GM13976 (cell line): Measurements from ENCODE around the gene MLXIPL.
"Not testable (repeated sequence)": the region's sequence is repeated elsewhere in the genome, so short reads cannot be mapped to it uniquely, and the experiment has no call there.

Experiments used
- DNase-seq: peaks from one replicate; pipeline ENCODE4 v3.0.0; 2012; ENCODE audit warnings: low spot score
- in situ Hi-C: fragments of 300-500 bp; cut with MboI; formaldehyde crosslinking; loops from one replicate; pipeline ENCODE4 v1.12.0; 2022; ENCODE audit warnings: low sequenced_read_pairs, mixed read lengths, inconsistent platforms; ENCODE audit not compliant: unreplicated experiment
- TF ChIP-seq, protein P1 (sequence below): IDR thresholded peaks from 2 replicates; pipeline ENCODE4 v1.5.1; 2012; ENCODE audit warnings: borderline replicate concordance, mild to moderate bottlenecking; ENCODE audit not compliant: insufficient read depth; ENCODE audit errors: extremely low read depth, missing control alignments, control extremely low read depth

The MLXIPL gene

DNA sequence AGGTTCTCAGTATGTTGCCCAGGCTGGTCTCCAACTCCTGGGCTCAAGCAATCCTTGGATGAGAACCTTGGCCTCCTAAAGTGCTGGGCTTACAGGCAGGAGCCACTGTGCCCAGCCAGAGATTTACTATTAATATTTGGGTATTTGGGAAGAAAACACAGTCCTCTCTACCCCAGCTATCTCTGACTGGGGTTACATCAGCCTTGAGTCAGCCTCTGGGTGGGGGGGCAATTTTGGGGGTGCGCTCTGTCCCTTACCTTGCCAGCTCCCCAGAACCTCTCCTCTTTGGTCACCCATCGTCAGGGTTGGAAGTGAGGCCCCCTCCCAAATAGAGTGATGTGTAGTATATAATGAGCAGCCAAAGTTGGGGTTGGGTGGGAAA lies 1.8 kb downstream of the MLXIPL start:
- TF ChIP-seq, protein P1, sequence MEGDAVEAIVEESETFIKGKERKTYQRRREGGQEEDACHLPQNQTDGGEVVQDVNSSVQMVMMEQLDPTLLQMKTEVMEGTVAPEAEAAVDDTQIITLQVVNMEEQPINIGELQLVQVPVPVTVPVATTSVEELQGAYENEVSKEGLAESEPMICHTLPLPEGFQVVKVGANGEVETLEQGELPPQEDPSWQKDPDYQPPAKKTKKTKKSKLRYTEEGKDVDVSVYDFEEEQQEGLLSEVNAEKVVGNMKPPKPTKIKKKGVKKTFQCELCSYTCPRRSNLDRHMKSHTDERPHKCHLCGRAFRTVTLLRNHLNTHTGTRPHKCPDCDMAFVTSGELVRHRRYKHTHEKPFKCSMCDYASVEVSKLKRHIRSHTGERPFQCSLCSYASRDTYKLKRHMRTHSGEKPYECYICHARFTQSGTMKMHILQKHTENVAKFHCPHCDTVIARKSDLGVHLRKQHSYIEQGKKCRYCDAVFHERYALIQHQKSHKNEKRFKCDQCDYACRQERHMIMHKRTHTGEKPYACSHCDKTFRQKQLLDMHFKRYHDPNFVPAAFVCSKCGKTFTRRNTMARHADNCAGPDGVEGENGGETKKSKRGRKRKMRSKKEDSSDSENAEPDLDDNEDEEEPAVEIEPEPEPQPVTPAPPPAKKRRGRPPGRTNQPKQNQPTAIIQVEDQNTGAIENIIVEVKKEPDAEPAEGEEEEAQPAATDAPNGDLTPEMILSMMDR = no peak
- no peak for DNase-seq
- in situ Hi-C loops = no loop called here

DNA sequence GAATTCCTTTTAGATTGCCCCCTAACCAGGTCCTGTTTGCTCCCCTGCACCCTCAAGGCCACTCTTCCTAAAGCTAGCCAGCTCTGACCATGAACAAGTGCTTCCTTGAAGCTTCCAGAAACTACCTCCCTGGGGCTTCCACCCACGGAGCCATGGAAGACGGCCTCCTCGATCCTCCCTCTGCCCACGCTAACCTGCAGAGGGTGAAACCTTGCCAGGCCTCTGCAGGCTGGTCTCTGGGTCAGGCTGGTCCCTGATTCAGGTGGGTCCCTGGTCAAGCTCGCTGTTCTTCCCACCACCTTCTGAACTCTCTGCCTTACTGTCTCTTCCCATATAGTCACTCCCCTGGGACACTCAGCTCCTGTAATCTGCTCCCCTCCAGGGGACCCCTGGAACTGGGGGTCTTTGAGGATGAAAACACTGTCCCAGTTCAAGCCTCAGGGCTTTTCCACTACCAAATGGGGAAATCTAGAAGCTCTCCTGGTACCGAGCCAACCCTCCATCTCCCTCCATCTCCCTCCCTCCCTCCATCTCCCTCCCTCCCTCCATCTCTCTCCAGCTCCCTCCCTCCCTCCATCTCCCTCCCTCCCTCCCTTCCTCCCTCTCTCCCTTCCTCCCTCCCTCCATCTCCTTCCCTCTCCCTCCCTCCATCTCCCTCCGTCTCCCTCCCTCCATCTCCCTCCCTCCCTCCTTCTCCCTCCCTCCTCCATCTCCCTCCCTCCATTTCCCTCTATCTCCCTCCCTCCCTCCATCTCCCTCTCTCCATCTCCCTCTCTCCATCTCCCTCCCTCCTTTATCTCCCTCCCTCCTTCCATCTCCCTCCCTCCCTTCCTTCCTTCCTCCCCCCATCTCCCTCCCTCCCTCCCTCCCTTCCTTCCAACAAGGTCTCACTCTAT lies 2.9 kb downstream of the MLXIPL start:
- in situ Hi-C loops = no loop called here
- no peak for DNase-seq
- TF ChIP-seq, protein P1 = no peak

DNA sequence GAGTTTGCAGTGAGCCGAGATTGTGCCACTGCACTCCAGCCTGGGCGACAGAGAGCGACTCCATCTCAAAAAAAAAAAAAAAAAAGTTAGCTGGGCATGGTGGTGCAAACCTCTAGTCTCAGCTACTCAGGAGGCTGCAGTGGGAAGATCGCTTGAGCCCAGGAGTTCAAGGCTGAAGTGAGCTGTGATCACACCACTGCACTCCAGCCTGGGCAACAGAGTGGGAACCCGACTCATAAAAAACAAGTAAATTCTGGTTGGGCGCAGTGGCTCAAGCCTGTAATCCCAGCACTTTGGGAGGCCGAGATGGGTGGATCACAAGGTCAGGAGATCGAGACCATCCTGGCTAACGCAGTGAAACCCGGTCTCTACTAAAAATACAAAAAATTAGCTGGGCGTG lies 4.9 kb downstream of the MLXIPL start:
- DNase-seq = not testable (repeated sequence)
- in situ Hi-C loops = loop anchor here (10.0 kb wide), 1 partner anchor 95 kb away; the partner anchor contains the start of gene STX1A

DNA sequence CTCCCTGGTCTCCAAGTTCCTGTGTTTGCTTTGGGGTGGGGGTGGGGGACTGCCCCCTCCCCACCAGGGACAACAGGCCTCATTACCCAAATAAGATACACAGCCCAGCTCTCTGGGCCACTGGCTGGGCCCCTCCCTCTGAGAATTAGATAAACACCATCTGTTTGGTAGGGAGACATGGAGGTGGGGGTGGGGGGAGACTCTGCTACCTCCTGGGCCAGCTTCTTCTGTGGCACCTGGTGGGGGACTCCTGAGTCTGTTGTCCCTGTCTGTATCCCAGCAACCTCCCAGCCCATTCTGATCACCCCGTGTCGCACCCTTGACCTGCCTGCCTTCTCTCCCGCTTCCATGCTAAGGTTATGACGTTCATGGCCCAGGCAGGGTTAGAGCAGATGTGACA lies 5.8 kb downstream of the MLXIPL start:
- TF ChIP-seq, protein P1 = no peak
- in situ Hi-C loops = loop anchor here (10.0 kb wide), 1 partner anchor 96 kb away; the partner anchor contains the start of gene STX1A
- no peak for DNase-seq

DNA sequence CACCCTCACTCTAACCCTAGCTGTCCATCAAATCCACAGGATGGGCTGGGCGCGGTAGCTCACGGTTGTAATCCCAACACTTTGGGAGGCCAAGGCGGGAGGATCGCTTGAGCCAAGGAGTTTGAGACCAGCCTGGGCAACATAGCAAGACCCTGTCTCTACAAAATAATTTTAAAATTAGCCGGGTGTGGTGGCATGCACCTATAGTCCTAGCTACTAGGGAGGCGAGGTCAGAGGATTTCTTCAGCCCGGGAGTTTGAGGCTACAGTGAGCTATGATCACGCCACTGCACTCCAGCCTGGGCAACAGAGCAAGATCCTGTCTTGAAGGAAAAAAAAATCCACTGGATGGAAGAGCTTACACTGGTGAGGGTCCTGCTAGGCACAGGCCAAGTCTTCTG lies 6.8 kb downstream of the MLXIPL start:
- in situ Hi-C loops = loop anchor here (10.0 kb wide), 1 partner anchor 97 kb away; the partner anchor contains the start of gene STX1A
- not testable (repeated sequence) for DNase-seq

DNA sequence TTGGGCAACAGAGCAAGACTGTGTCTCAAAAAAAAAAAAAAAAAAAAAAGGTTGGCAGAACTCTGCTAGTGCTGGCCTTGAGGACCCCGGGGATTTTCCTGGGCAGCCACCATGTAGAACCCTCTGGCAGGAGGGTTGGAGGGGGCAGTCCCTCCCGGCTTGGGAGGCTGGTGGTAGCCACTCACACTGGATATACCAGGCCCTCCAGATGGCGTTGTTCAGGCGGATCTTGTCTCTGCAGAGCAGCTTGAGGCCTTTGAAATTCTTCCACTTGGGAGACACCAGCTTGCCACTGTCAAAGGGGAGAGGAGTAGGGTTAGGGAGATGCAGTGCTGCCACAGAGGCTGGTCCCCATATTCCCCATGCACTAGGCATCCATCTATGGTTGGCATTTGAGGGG lies 8.4 kb downstream of the MLXIPL start:
- in situ Hi-C loops = loop anchor here (10.0 kb wide), 1 partner anchor 99 kb away; the partner anchor contains the start of gene STX1A
- DNase-seq = no peak
- TF ChIP-seq, protein P1 = no peak

DNA sequence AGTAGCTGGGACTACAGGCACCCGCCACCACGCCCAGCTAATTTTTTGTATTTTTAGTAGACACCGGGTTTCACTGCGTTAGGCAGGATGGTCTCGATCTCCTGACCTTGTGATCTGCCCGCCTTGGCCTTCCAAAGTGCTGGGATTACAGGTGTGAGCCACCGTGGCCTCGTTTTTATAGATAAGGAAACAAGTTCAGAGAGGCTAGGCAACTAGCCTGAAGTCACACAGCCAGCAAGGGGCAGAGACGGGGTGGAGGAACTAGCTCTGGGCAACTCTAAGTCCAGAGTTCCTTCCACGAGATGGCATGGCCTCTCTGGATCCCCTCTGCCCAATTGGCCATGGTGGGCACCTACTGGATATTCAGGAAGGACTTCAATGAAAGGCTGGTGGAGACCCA lies 9.4 kb downstream of the MLXIPL start:
- in situ Hi-C loops = loop anchor here (10.0 kb wide), 1 partner anchor 100 kb away; the partner anchor contains the start of gene STX1A
- not testable (repeated sequence) for DNase-seq

DNA sequence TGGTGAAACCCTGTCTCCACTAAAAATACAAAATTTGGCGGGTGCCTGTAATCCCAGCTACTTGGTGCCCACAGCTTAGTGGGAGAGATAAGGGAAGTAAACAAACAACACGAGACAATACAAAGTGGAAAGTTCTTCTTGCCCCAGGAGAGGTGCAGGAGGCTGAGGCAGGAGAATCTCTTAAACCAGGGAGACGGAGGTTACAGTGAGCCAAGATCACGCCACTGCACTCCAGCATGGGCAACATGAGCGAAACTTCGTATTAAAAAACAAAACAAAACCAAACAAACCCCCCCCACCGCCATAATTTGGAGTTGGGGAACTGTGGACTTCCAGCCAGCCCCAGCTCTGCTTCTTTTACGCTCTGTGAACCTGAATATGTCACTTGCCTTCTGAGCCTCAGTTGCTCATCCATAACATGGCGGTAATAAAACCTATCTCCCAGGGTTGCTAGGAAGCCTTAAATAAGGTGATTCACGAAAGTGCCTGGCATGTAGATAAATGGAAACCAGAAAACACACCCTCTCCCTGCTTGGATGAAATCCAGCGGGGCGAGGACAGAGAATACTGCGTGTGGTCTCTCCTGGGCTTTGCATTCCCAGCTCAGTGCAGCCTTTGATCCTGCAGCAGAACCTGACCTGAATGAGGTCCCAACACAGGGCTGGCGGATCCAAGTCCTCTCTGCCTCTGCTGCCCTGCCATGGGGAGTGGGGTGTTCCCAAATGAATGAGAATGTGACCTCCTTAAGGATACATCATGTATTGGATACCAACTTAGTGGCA lies 10.2 kb downstream of the MLXIPL start:
- in situ Hi-C loops = loop anchor here (10.0 kb wide), 1 partner anchor 101 kb away; the partner anchor contains the start of gene STX1A
- TF ChIP-seq, protein P1 = no peak
- no peak for DNase-seq
